SK-N-DZ (cell line): Measurements from ENCODE around the gene NGLY1.

Experiments used
- DNase-seq: peaks from one replicate; pipeline ENCODE4 v3.0.0-alpha.2; 2015; ENCODE audit warnings: low spot score

Gene NGLY1

GRCh38 chr3:25785826-25786225, 2.6 kb upstream of the NGLY1 start:
- DNase-seq = no peak

- no peak for DNase-seq
Observed at GRCh38 chr3:25784971-25785370, 1.7 kb upstream of the NGLY1 start.

- peak; percentile 82 for DNase-seq
Observed at GRCh38 chr3:25783661-25784512, 644 bp upstream of the NGLY1 start.

GRCh38 chr3:25782636-25782937, 656 bp downstream of the NGLY1 start:
- DNase-seq = no peak

- no peak for DNase-seq
Observed at GRCh38 chr3:25781758-25782594, 1.3 kb downstream of the NGLY1 start.

- DNase-seq = no peak
Observed at GRCh38 chr3:25781145-25781757, 2.0 kb downstream of the NGLY1 start.

GRCh38 chr3:25780618-25781017, 2.6 kb downstream of the NGLY1 start:
- DNase-seq = no peak

GRCh38 chr3:25775936-25776335, 7.3 kb downstream of the NGLY1 start:
- DNase-seq = no peak

- DNase-seq = no peak
Observed at GRCh38 chr3:25768851-25769250, 14.4 kb downstream of the NGLY1 start.

GRCh38 chr3:25751725-25752124, 31.5 kb downstream of the NGLY1 start:
- no peak for DNase-seq

GRCh38 chr3:25751048-25751447, 32.2 kb downstream of the NGLY1 start:
- no peak for DNase-seq

- DNase-seq = no peak
Observed at GRCh38 chr3:25749031-25749581, 34.1 kb downstream of the NGLY1 start.

GRCh38 chr3:25748189-25748588, 35.1 kb downstream of the NGLY1 start:
- no peak for DNase-seq

- DNase-seq = no peak
Observed at GRCh38 chr3:25747033-25747432, 36.2 kb downstream of the NGLY1 start.

- no peak for DNase-seq
Observed at GRCh38 chr3:25744470-25744869, 38.8 kb downstream of the NGLY1 start.

GRCh38 chr3:25728101-25728500, 55.1 kb downstream of the NGLY1 start:
- no peak for DNase-seq

- no peak for DNase-seq
Observed at GRCh38 chr3:25727316-25727715, 55.9 kb downstream of the NGLY1 start.

- no peak for DNase-seq
Observed at GRCh38 chr3:25725810-25726209, 57.4 kb downstream of the NGLY1 start.

GRCh38 chr3:25724948-25725645, 58.1 kb downstream of the NGLY1 start:
- DNase-seq = no peak

- no peak for DNase-seq
Observed at GRCh38 chr3:25723802-25724201, 59.4 kb downstream of the NGLY1 start.

GRCh38 chr3:25719321-25719720, 63.9 kb downstream of the NGLY1 start:
- no peak for DNase-seq
